Body of pancreas (tissue), 4 donors: ENCODE data around the gene HNRNPR.

Experiments used
- CTCF ChIP-seq, 7 experiments: fragments of 450-650 bp in 4 of 7; fragments of 200-600 bp in 3 of 7; sonication (generic) in 3 of 7; IDR thresholded peaks; one replicate each; pipeline ENCODE4 v1.5.1; 2016 to 2019; ENCODE audit warnings: antibody characterized with exemption in 7 of 7
- POLR2A ChIP-seq, 3 donors: fragments of 450-650 bp; IDR thresholded peaks; one replicate each; pipeline ENCODE4 v1.6.1; 2016; ENCODE audit warnings: antibody characterized with exemption in 3 of 3, mild to moderate bottlenecking in 2 of 3

- TF ChIP-seq CTCF (IDR thresholded peaks at IDR 0.05) (no peak), POLR2A (IDR thresholded peaks at IDR 0.05) (no peak)
Observed at GRCh38 chr1:23283667-23284602, 60.1 kb downstream of the HNRNPR start.
